ENCODE data around the gene SINHCAF.

SINHCAF gene

DNA sequence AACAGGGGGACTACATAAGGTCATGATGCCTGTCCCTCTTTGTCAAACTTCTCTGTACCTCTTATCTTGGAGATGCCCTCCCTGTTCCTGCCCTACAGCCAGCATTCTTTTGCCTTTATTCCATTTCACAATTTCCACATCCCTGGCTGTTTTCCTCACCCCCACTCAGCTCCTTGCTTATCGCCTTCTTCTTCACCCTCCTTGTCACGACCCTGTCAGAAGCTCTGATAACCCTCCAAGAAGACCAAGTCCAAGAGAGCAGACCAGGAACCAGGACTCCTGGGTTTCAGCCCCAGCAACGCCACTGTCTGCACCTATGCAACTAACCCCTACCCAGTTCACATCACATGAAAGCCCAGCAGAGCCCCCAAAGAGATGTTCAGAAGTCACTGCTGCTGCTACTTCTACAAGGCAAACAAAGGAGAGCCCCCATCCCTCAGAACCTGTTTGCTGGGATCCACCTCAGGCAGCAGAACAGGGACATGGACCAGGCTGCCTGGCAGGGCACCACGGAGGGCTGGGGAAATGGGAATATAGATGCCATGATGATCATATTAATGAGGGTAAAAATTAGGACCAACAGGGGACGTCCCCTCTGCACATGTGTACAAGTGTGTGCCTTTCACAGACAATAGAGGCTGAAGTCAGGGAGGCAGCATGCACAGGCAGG, 92.8 kb downstream of the SINHCAF start:
- no peak for DNase-seq (ENCODE audit: low read depth)

DNA sequence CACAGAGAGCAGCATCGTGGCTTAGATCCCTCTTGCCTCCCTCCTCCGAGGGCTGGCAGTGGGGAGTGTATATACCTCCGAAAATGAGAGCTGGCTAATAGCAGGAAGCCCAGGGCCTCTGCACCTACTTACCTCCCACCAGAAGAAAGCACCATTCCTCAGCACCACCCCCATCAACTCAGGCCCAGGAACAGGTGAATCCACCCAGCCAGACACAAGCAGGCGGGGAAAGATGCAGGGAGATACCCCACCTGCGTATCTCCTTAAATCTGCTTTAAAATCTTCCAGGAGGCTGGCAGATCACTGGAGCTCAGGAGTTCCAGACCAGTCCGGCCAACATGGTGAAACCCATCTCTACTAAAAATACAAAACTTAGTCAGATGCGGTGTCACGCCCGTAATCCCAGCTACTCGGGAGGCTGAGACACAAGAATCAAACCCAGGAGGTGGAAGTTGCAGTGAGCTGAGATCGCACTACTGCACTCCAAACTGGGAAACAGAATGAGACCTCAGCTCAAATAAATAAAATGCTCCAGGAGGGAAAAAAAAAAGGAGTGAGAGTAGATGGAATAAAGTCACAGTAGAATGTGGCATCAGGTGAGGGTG, 93.5 kb downstream of the SINHCAF start:
- DNase-seq (ENCODE audit: low read depth) = no peak

DNA sequence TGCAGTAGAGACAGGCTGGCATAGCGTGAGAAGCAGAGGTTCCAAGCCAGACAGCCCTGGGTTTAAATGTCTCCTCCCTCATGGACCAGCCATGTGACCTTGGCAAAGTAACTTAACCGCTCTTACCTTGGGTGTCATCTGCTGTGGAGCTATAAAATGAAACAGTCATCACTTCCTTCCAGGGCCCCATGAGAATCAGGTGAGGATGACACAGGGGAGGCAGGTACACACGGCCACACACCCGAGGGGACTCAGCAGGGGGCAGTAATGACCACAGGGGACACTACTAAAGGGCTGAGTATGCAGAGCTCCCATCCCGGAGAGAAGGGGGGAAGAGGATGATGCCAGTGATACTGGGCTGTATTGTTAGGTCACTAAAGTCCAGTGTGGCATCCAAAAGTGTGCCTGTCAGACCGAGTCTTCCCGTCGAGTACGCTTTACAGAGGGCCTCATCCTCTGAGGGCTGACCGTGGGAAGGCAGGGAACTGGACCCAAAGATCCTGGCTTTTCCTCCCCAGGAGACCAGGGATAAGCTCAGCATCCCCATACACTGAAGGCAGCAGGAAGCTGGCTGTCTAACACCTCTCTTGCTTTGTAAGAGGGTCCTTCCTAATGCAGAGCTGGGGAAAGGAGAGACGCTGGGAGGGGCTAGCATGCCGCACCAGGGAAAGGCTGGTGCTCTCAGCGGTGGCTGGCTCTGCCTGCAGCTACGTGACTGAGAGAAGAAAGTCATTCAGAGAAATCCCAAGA, 94.2 kb downstream of the SINHCAF start:
- no peak for DNase-seq (ENCODE audit: low read depth)

Measured in amniotic epithelial cell (primary cell).